Uterus (tissue), 2 donors: ENCODE measurements around the gene PPP1R7.

Experiments
- CTCF ChIP-seq, 4 experiments: fragments of 200-600 bp in 2 of 4; fragments of 450-650 bp in 2 of 4; sonication (generic) in 2 of 4; IDR thresholded peaks; one replicate each; pipeline ENCODE4 v1.5.1; 2016 to 2019; ENCODE audit warnings: antibody characterized with exemption in 4 of 4, mild to moderate bottlenecking in 2 of 4, moderate library complexity in 1 of 4
- POLR2A ChIP-seq, 2 donors: fragments of 450-650 bp; IDR thresholded peaks; one replicate each; pipeline ENCODE4 v1.6.1; 2016; ENCODE audit warnings: antibody characterized with exemption in 2 of 2, mild to moderate bottlenecking in 1 of 2, moderate library complexity in 1 of 2

GRCh38 chr2:241185961-241186360, 35.7 kb downstream of the PPP1R7 start:
- no peak for TF ChIP-seq CTCF (IDR thresholded peaks at IDR 0.05)
- TF ChIP-seq POLR2A (IDR thresholded peaks at IDR 0.05) = no peak
